ENCODE measurements around the gene PPIH. TPM values are rescaled to one million over a fixed set of nuclear protein-coding genes. Genes with fewer than 3 reads are reported as not detected.
"Not testable (repeated sequence)": the region's sequence is repeated elsewhere in the genome, so short reads cannot be mapped to it uniquely, and the experiment has no call there.

Gene PPIH
- total and polyA plus RNA-seq, 2 donors from 2014 or later: 25.6 to 40.7 TPM

- Histone ChIP-seq H3K9me3 (ENCODE audit: control insufficient read depth in 2 of 3, insufficient read depth in 1 of 3, low read length in 3 of 3) (no peaks in the 10 kb centered on the region), H3K9ac (ENCODE audit: low read length in 3 of 3) (no peak overlapping the region), H3K36me3 (ENCODE audit: control insufficient read depth in 2 of 3, insufficient read depth in 3 of 3, low read length in 3 of 3) (peaks cover 0 to 6% (median 0%) of the 10 kb centered on the region in 3 donors), H3K27ac (ENCODE audit: low read depth in 2 of 2, low read length in 2 of 2) (no peak overlapping the region), H3K27me3 (ENCODE audit: control insufficient read depth, insufficient read depth, low read length) (no peaks in the 10 kb centered on the region), H3K4me1 (ENCODE audit: control insufficient read depth in 2 of 3, insufficient read depth in 2 of 3, low read depth in 1 of 3, low read length in 3 of 3) (peaks cover 0 to 10% (median 8%) of the 10 kb centered on the region in 3 donors), H3K4me3 (ENCODE audit: low read length in 3 of 3) (peak overlapping the region in 1 of 3 donors; percentile 90)
- TF ChIP-seq CTCF (IDR thresholded peaks at IDR 0.05; ENCODE audit: borderline replicate concordance, extremely low read depth, insufficient read depth): no peak
- FAIRE-seq: no peak
- intact Hi-C loops (cut with DNase I): no loop called here
- DNase-seq: no peak
These were observed 21.8 kb downstream of the PPIH start for GRCh38 chr1:42680055-42680454.

GRCh38 chr1:42680921-42681683, 22.9 kb downstream of the PPIH start:
- H3K36me3 ChIP-seq (ENCODE audit: control insufficient read depth in 2 of 3, insufficient read depth in 3 of 3, low read length in 3 of 3): no peaks in the 10 kb centered on the region
- H3K4me1 ChIP-seq (ENCODE audit: control insufficient read depth in 2 of 3, insufficient read depth in 2 of 3, low read depth in 1 of 3, low read length in 3 of 3): peaks cover 0 to 10% (median 8%) of the 10 kb centered on the region in 3 donors
- H3K4me3 ChIP-seq (ENCODE audit: low read length in 3 of 3): peak overlapping the region; percentile 80 to 90 (median 89)
- peak overlapping the region; percentile 56 to 92 (median 60) for H3K9ac ChIP-seq (ENCODE audit: low read length in 3 of 3)
- TF ChIP-seq CTCF (IDR thresholded peaks at IDR 0.05; ENCODE audit: borderline replicate concordance, extremely low read depth, insufficient read depth): no peak
- FAIRE-seq: no peak
- no peaks in the 10 kb centered on the region for H3K27me3 ChIP-seq (ENCODE audit: control insufficient read depth, insufficient read depth, low read length)
- intact Hi-C loops (cut with DNase I): no loop called here
- H3K9me3 ChIP-seq (ENCODE audit: control insufficient read depth in 2 of 3, insufficient read depth in 1 of 3, low read length in 3 of 3): no peaks in the 10 kb centered on the region
- DNase-seq: peak in 2 of 5 donors; percentile 58 to 66
- peak overlapping the region; percentile 78 to 81 for H3K27ac ChIP-seq (ENCODE audit: low read depth in 2 of 2, low read length in 2 of 2)

GRCh38 chr1:42681741-42682483, 23.7 kb downstream of the PPIH start, which contains the start of gene YBX1:
Gene YBX1, plus strand, starts transcription at chr1:42682418. Its CDS starts 148 bp downstream, at chr1:42682566.
- TF ChIP-seq CTCF (IDR thresholded peaks at IDR 0.05; ENCODE audit: borderline replicate concordance, extremely low read depth, insufficient read depth): no peak
- FAIRE-seq: peak; percentile 81
- no peaks in the 10 kb centered on the region for H3K27me3 ChIP-seq (ENCODE audit: control insufficient read depth, insufficient read depth, low read length)

GRCh38 chr1:42682484-42682738, 24.2 kb downstream of the PPIH start:
- H3K9ac ChIP-seq (ENCODE audit: low read length in 3 of 3); FAIRE-seq; H3K9me3 ChIP-seq (ENCODE audit: control insufficient read depth in 2 of 3, insufficient read depth in 1 of 3, low read length in 3 of 3); H3K27me3 ChIP-seq (ENCODE audit: control insufficient read depth, insufficient read depth, low read length); H3K36me3 ChIP-seq (ENCODE audit: control insufficient read depth in 2 of 3, insufficient read depth in 3 of 3, low read length in 3 of 3); intact Hi-C loops (cut with DNase I): not testable (repeated sequence)
- peak overlapping the region in 2 of 3 donors; percentile 89 to 90 for H3K4me3 ChIP-seq (ENCODE audit: low read length in 3 of 3)
- H3K4me1 ChIP-seq (ENCODE audit: control insufficient read depth in 2 of 3, insufficient read depth in 2 of 3, low read depth in 1 of 3, low read length in 3 of 3): peaks cover 0 to 14% (median 10%) of the 10 kb centered on the region in 3 donors
- DNase-seq: peak in 1 of 5 donors; percentile 72
- H3K27ac ChIP-seq (ENCODE audit: low read depth in 2 of 2, low read length in 2 of 2): peak overlapping the region; percentile 18 to 33

More at GRCh38 chr1:42681741-42682483, 23.7 kb downstream of the PPIH start, which contains the start of gene YBX1:
- no peaks in the 10 kb centered on the region for H3K9me3 ChIP-seq (ENCODE audit: control insufficient read depth in 2 of 3, insufficient read depth in 1 of 3, low read length in 3 of 3)
- peaks cover 0 to 14% (median 10%) of the 10 kb centered on the region in 3 donors for H3K4me1 ChIP-seq (ENCODE audit: control insufficient read depth in 2 of 3, insufficient read depth in 2 of 3, low read depth in 1 of 3, low read length in 3 of 3)
- H3K36me3 ChIP-seq (ENCODE audit: control insufficient read depth in 2 of 3, insufficient read depth in 3 of 3, low read length in 3 of 3): no peaks in the 10 kb centered on the region
- H3K27ac ChIP-seq (ENCODE audit: low read depth in 2 of 2, low read length in 2 of 2): peak within 1 kb of the TSS; percentile 78 to 81
- H3K4me3 ChIP-seq (ENCODE audit: low read length in 3 of 3): peak within 1 kb of the TSS; percentile 80 to 90 (median 89)
- H3K9ac ChIP-seq (ENCODE audit: low read length in 3 of 3): peak within 1 kb of the TSS; percentile 56 to 92 (median 60)
- intact Hi-C loops (cut with DNase I): no loop called here
- peak; percentile 98 to 99 (median 98) for DNase-seq
